Heart left ventricle (tissue), 13 donors: ENCODE data around the gene TMBIM6.

ENCODE experiments used
- POLR2A ChIP-seq, 2 donors: fragments of 450-650 bp; IDR thresholded peaks; one replicate each; pipeline ENCODE4 v1.6.1; 2017; ENCODE audit warnings: antibody characterized with exemption in 2 of 2, mild to moderate bottlenecking in 2 of 2, moderate library complexity in 2 of 2
- TF ChIP-seq, protein P1 (sequence below), 12 donors: fragments of 200-600 bp; sonication (generic) in 4 of 12; IDR thresholded peaks; one replicate each; pipeline versions ENCODE4 v1.5.0 to v1.8.0; 2018 to 2022; ENCODE audit warnings: antibody characterized with exemption in 12 of 12, mild to moderate bottlenecking in 5 of 12
- donor health status: ischemic (EF 13 %, LVEDD 7.1; RV severe dilation, severe dysfunction).
- donor health status: DM: no; HTN: yes; CAD: no.
- donor health status: DM: no; HTN: no; CAD: no.
- donor health status: ischemic (EF 25% LVEDD 6.9; RV normal size, moderate dysfunction).
- donor health status: ischemic (EF 25% LVEDD 5.7; RV mildly dilated, moderate dysfunction).
- donor health status: ischemic (EF 35%, LVEDD 5.7; RV mildly dilated, moderate dysfunction).
- donor health status: nonischemic (EF 11% LVEDD 7.7; RV severe dilation, severe dysfunction).
- donor health status: DM: yes; HTN: yes; CAD: no.
- donor health status: PGD.
- donor health status: ischemic (EF 29% LVEDD 5.4; RV normal size, mild dysfunction).
- donor health status: nonischemic (EF 23%, LVEDD 6.1; RV moderate dilation, normal function).

DNA sequence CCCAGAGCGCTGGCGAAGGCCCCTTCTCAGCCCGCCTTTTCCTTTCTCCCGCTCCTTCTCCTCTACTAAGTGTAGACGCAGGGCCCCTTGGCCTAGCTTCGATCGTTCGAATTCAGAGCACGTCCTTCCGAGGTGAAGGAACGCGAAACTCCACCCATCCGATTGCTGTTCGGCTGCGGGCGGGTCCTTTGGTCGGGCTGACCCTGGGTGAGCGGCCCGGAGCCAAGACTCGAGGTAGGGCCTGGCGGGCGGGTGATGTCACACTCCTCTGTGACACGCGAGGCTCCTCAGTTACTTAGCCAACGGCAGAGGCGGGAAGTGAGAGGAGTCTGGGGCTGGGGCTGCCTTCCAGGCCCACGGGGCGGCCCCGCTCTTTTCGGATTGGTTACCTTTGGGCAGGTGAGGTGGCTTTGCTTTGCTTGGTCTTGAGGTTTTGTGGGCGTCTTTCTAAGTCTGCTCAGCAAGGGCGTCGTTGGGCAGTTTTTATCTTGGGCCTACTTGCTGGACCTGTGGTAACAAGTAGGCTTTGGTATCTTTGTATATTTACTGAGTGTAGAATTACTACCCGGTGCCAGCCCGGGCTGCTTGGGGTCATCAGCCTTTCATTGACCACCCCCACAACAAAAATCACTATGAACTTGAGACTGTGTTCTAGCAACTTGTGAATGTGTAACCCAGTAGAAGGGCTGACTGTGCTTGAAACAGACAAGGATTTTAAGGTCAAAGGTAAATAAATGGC is 694 bp downstream of the TMBIM6 start:
- TF ChIP-seq, protein P1, sequence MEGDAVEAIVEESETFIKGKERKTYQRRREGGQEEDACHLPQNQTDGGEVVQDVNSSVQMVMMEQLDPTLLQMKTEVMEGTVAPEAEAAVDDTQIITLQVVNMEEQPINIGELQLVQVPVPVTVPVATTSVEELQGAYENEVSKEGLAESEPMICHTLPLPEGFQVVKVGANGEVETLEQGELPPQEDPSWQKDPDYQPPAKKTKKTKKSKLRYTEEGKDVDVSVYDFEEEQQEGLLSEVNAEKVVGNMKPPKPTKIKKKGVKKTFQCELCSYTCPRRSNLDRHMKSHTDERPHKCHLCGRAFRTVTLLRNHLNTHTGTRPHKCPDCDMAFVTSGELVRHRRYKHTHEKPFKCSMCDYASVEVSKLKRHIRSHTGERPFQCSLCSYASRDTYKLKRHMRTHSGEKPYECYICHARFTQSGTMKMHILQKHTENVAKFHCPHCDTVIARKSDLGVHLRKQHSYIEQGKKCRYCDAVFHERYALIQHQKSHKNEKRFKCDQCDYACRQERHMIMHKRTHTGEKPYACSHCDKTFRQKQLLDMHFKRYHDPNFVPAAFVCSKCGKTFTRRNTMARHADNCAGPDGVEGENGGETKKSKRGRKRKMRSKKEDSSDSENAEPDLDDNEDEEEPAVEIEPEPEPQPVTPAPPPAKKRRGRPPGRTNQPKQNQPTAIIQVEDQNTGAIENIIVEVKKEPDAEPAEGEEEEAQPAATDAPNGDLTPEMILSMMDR (IDR thresholded peaks at IDR 0.05) = no peak
- TF ChIP-seq POLR2A (IDR thresholded peaks at IDR 0.05) = no peak
